Spleen (tissue), 7 donors: ENCODE data around the gene RBM26.

ENCODE experiments used
- POLR2A ChIP-seq, 3 donors: fragments of 450-650 bp; IDR thresholded peaks; one replicate each; pipeline ENCODE4 v1.5.1; 2017; ENCODE audit warnings: antibody characterized with exemption in 3 of 3, mild to moderate bottlenecking in 1 of 3
- TF ChIP-seq, protein P1 (sequence below), 11 experiments: fragments of 200-600 bp in 7 of 11; fragments of 450-650 bp in 4 of 11; sonication (generic) in 4 of 11; IDR thresholded peaks in 8 of 11; conservative IDR thresholded peaks in 3 of 11; 1 replicate in 7 of 11; 2 replicates in 4 of 11; pipeline versions ENCODE4 v1.4.0 to v1.8.0; 2016 to 2021; ENCODE audit warnings: antibody characterized with exemption in 11 of 11, inconsistent platforms in 4 of 11, mild to moderate bottlenecking in 1 of 11
- donor health status: DM: no; HTN: no; CAD: no; lungs with moderate emphysema.
- donor health status: DM: no; HTN: no; CAD: no.
- donor health status: DM: no; HTN: no; CAD: no.

- TF ChIP-seq POLR2A (IDR thresholded peaks at IDR 0.05), result no peak
- TF ChIP-seq, protein P1, sequence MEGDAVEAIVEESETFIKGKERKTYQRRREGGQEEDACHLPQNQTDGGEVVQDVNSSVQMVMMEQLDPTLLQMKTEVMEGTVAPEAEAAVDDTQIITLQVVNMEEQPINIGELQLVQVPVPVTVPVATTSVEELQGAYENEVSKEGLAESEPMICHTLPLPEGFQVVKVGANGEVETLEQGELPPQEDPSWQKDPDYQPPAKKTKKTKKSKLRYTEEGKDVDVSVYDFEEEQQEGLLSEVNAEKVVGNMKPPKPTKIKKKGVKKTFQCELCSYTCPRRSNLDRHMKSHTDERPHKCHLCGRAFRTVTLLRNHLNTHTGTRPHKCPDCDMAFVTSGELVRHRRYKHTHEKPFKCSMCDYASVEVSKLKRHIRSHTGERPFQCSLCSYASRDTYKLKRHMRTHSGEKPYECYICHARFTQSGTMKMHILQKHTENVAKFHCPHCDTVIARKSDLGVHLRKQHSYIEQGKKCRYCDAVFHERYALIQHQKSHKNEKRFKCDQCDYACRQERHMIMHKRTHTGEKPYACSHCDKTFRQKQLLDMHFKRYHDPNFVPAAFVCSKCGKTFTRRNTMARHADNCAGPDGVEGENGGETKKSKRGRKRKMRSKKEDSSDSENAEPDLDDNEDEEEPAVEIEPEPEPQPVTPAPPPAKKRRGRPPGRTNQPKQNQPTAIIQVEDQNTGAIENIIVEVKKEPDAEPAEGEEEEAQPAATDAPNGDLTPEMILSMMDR (IDR thresholded peaks at IDR 0.05 in 8 of 11, conservative IDR thresholded peaks at IDR 0.05 in 3 of 11), result no peak
Measured at GRCh38 chr13:79448413-79448812, 42.4 kb upstream of the RBM26 start.
